GM23338 (cell line): ENCODE results near the gene HHIPL1. TPM values are rescaled to one million over a fixed set of nuclear protein-coding genes. Genes with fewer than 3 reads are reported as not detected.

ENCODE experiments used
- ATAC-seq: fragments of 200-7000 bp; cut with Tn5 transposase; 3 replicates; pipeline ENCODE4 v1.9.1; 2020
- DNase-seq: peaks from one replicate; pipeline ENCODE4 v3.0.0-alpha.2; 2015; ENCODE audit warnings: low spot score
- H2AFZ ChIP-seq: fragments of 200-600 bp; sonication (generic); 2 replicates; pipeline ENCODE4 v1.8.0; 2016; ENCODE audit warnings: antibody characterized with exemption, mild to moderate bottlenecking, moderate library complexity
- H3F3A ChIP-seq: fragments of 200-600 bp; sonication (generic); replicated peaks from 2 replicates; pipeline ENCODE4 v1.8.0; 2017; ENCODE audit warnings: antibody characterized with exemption, mixed run types, low read depth
- H3K27ac ChIP-seq: fragments of 200-600 bp; sonication (generic); 2 replicates; pipeline ENCODE4 v1.6.1; 2016; ENCODE audit warnings: low read depth
- H3K27me3 ChIP-seq: fragments of 200-600 bp; sonication (generic); 2 replicates; pipeline ENCODE4 v1.8.0; 2016; ENCODE audit warnings: mild to moderate bottlenecking, mixed run types, moderate library complexity; ENCODE audit not compliant: insufficient read depth
- H3K36me3 ChIP-seq: fragments of 200-600 bp; sonication (generic); 2 replicates; pipeline ENCODE4 v1.8.0; 2016; ENCODE audit warnings: mild to moderate bottlenecking; ENCODE audit not compliant: insufficient read depth
- H3K4me1 ChIP-seq: fragments of 200-600 bp; sonication (generic); 2 replicates; pipeline ENCODE4 v1.8.0; 2016; ENCODE audit warnings: mild to moderate bottlenecking, moderate library complexity; ENCODE audit not compliant: insufficient read depth
- H3K4me2 ChIP-seq: fragments of 200-600 bp; sonication (generic); 2 replicates; pipeline ENCODE4 v1.7.1; 2017; ENCODE audit warnings: mixed run types
- H3K4me3 ChIP-seq: fragments of 200-600 bp; sonication (generic); 2 replicates; pipeline ENCODE4 v1.6.1; 2016; ENCODE audit warnings: mixed run types
- H3K79me2 ChIP-seq: fragments of 200-600 bp; sonication (generic); replicated peaks from 2 replicates; pipeline ENCODE4 v1.8.0; 2017; ENCODE audit warnings: mild to moderate bottlenecking; ENCODE audit not compliant: insufficient read depth
- H3K9me2 ChIP-seq: fragments of 200-600 bp; sonication (generic); 2 replicates; pipeline ENCODE4 v1.8.0; 2017; ENCODE audit not compliant: insufficient read depth
- H4K20me1 ChIP-seq: fragments of 200-600 bp; sonication (generic); replicated peaks from 2 replicates; pipeline ENCODE4 v1.8.0; 2017; ENCODE audit warnings: mild to moderate bottlenecking; ENCODE audit not compliant: insufficient read depth
- H3K27ac Mint-ChIP-seq: 2 replicates; pipeline ENCODE4 v1.8.0; 2020; ENCODE audit warnings: inconsistent platforms, mild to moderate bottlenecking, moderate library complexity, mixed read lengths
- H3K27me3 Mint-ChIP-seq: 3 replicates; pipeline ENCODE4 v1.8.0; 2022; ENCODE audit warnings: low read depth, mild to moderate bottlenecking, moderate library complexity, mixed read lengths, inconsistent platforms; ENCODE audit not compliant: insufficient read depth, poor library complexity
- H3K36me3 Mint-ChIP-seq: 3 replicates; pipeline ENCODE4 v1.8.0; 2021; ENCODE audit warnings: low read depth, mild to moderate bottlenecking, inconsistent platforms, moderate library complexity, mixed read lengths
- H3K4me1 Mint-ChIP-seq: 3 replicates; pipeline ENCODE4 v1.8.0; 2020; ENCODE audit warnings: mild to moderate bottlenecking, inconsistent platforms, mixed read lengths
- H3K4me3 Mint-ChIP-seq: 3 replicates; pipeline ENCODE4 v1.8.0; 2021; ENCODE audit warnings: moderate library complexity, mild to moderate bottlenecking, inconsistent platforms, mixed read lengths
- H3K9me3 Mint-ChIP-seq: 3 replicates; pipeline ENCODE4 v1.8.0; 2020; ENCODE audit warnings: moderate library complexity, mild to moderate bottlenecking, inconsistent platforms, mixed read lengths
- CREB1 ChIP-seq: fragments of 250-450 bp; sonication (Bioruptor Pico); IDR thresholded peaks from 2 replicates; pipeline ENCODE4 v1.5.0; 2020; ENCODE audit warnings: low read depth, mild to moderate bottlenecking, moderate library complexity
- EZH2 ChIP-seq: fragments of 200-600 bp; sonication (generic); IDR thresholded peaks from one replicate; pipeline ENCODE4 v1.8.0; 2017; ENCODE audit warnings: antibody characterized with exemption, mild to moderate bottlenecking, low read depth; ENCODE audit not compliant: unreplicated experiment
- EZH2phosphoT487 ChIP-seq: fragments of 200-600 bp; sonication (generic); IDR thresholded peaks from one replicate; pipeline ENCODE4 v1.8.1; 2018; ENCODE audit warnings: antibody characterized with exemption; ENCODE audit not compliant: unreplicated experiment
- JUNB ChIP-seq: IDR thresholded peaks from one replicate; pipeline ENCODE4 v1.6.1; 2016; ENCODE audit warnings: antibody characterized with exemption; ENCODE audit not compliant: unreplicated experiment
- NANOG ChIP-seq: IDR thresholded peaks from 2 replicates; pipeline ENCODE4 v1.6.1; 2016; ENCODE audit warnings: antibody characterized with exemption, borderline replicate concordance
- POLR2AphosphoS5 ChIP-seq: IDR thresholded peaks from 2 replicates; pipeline ENCODE4 v1.6.1; 2016; ENCODE audit warnings: antibody characterized with exemption, low read depth
- ZNF114 ChIP-seq: fragments of 250-450 bp; sonication (Bioruptor Pico); IDR thresholded peaks from 2 replicates; pipeline ENCODE4 v1.5.0; 2020; ENCODE audit warnings: mild to moderate bottlenecking, moderate library complexity
- polyA plus RNA-seq: library from polyadenylated mRNA; unstranded; fragments of >200 nt; fragmentation: Nextera tagmentation; extraction: Ambion mirVana; gene quantifications from 2 replicates; pipeline ENCODE4 v1.2.1, GENCODE V29; 2016
- total RNA-seq: library from RNA; depleted of rRNA; stranded (reverse); fragments of >200 nt; shearing (Covaris generic); gene quantifications from 2 replicates; pipeline ENCODE4 v1.2.3, GENCODE V29; 2014
- TF ChIP-seq, protein P1 (sequence below): IDR thresholded peaks from one replicate; pipeline ENCODE4 v1.6.1; 2018; ENCODE audit warnings: antibody characterized with exemption; ENCODE audit not compliant: unreplicated experiment
- TF ChIP-seq, protein P2 (sequence below): IDR thresholded peaks from 2 replicates; pipeline ENCODE4 v1.6.1; 2016; ENCODE audit warnings: antibody characterized with exemption
- TF ChIP-seq, protein P3 (sequence below), 2 experiments: fragments of 200-600 bp in 1 of 2; sonication (generic) in 1 of 2; conservative IDR thresholded peaks; 2 replicates each; pipeline versions ENCODE4 v1.5.1 to v1.6.1; 2016 to 2017; ENCODE audit warnings: antibody characterized with exemption in 2 of 2, low read depth in 2 of 2, mild to moderate bottlenecking in 2 of 2, moderate library complexity in 1 of 2

HHIPL1 gene
- total and polyA plus RNA-seq, 2 experiments from 2014 or later: 1.9 to 2.0 TPM

DNA sequence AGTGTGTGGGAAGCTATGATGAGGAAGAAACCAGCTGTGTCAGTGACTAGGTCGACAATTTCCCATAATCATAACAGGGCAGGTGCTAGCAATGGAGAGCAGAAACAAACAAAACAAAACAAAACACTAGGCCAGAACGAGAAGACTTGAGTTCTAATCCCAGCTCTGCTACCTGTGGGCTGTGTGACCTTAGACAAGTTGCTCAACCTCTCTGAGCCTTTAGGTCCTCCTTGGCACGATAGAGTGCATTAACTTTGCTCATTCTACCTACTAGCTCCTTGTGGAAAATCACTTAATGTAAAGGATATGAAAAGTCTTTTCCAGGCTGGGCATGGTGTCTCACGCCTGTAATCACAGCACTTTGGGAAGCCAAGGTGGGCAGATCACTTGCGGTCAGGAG is 11.2 kb downstream of the HHIPL1 start (continued):
- TF ChIP-seq, protein P1, sequence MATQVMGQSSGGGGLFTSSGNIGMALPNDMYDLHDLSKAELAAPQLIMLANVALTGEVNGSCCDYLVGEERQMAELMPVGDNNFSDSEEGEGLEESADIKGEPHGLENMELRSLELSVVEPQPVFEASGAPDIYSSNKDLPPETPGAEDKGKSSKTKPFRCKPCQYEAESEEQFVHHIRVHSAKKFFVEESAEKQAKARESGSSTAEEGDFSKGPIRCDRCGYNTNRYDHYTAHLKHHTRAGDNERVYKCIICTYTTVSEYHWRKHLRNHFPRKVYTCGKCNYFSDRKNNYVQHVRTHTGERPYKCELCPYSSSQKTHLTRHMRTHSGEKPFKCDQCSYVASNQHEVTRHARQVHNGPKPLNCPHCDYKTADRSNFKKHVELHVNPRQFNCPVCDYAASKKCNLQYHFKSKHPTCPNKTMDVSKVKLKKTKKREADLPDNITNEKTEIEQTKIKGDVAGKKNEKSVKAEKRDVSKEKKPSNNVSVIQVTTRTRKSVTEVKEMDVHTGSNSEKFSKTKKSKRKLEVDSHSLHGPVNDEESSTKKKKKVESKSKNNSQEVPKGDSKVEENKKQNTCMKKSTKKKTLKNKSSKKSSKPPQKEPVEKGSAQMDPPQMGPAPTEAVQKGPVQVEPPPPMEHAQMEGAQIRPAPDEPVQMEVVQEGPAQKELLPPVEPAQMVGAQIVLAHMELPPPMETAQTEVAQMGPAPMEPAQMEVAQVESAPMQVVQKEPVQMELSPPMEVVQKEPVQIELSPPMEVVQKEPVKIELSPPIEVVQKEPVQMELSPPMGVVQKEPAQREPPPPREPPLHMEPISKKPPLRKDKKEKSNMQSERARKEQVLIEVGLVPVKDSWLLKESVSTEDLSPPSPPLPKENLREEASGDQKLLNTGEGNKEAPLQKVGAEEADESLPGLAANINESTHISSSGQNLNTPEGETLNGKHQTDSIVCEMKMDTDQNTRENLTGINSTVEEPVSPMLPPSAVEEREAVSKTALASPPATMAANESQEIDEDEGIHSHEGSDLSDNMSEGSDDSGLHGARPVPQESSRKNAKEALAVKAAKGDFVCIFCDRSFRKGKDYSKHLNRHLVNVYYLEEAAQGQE: no peak
- no peak for TF ChIP-seq ZNF114 (CRISPR knock-in tag)
- TF ChIP-seq NANOG: no peak

DNA sequence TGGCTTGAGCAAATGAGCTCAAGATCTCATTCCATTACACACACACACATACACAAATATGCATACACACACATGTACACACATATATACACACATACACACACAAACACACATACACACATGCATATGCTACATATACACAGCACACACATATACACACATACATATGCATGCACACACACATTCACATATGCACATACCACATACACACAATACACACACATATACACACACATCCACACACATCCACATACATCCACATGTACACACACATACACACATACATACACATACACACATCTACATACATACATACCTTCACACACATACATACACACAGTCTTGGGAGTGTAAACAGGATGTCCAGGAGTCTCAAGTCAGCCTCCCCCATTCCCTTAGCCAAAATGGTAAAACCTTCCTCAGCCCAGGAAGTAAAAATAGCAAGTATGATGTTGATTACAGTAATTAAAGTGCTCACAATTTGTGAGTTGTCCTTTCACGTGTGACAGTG is 12.8 kb downstream of the HHIPL1 start:
- Histone ChIP-seq H3K4me1 (peaks cover 18% of the 10 kb centered on the region), H2AFZ (no peak overlapping the region), H3K4me3 (no peak overlapping the region), H3K27ac (no peak overlapping the region), H3K36me3 (no peaks in the 10 kb centered on the region), H3K27me3 (peaks cover 37% of the 10 kb centered on the region), H3K79me2 (no peaks in the 10 kb centered on the region), H3K4me2 (no peak overlapping the region), H3K9me2 (no peaks in the 10 kb centered on the region), H3F3A (peaks cover 9% of the 10 kb centered on the region; the same call in 1 of the 2 replicates), H4K20me1 (no peaks in the 10 kb centered on the region; the same call in 1 of the 2 replicates)
- Mint-ChIP-seq H3K36me3 (peaks cover 6% of the 10 kb centered on the region; the same call in 1 of the 3 replicates), H3K27ac (no peak overlapping the region), H3K27me3 (peaks cover 34% of the 10 kb centered on the region), H3K4me3 (no peak overlapping the region), H3K9me3 (no peaks in the 10 kb centered on the region), H3K4me1 (peaks cover 19% of the 10 kb centered on the region)
- DNase-seq: no peak
- ATAC-seq: no peak
- TF ChIP-seq, protein P2, sequence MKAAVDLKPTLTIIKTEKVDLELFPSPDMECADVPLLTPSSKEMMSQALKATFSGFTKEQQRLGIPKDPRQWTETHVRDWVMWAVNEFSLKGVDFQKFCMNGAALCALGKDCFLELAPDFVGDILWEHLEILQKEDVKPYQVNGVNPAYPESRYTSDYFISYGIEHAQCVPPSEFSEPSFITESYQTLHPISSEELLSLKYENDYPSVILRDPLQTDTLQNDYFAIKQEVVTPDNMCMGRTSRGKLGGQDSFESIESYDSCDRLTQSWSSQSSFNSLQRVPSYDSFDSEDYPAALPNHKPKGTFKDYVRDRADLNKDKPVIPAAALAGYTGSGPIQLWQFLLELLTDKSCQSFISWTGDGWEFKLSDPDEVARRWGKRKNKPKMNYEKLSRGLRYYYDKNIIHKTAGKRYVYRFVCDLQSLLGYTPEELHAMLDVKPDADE: no peak
- TF ChIP-seq ZNF114 (CRISPR knock-in tag) (no peak), CREB1 (CRISPR knock-in tag) (no peak), EZH2phosphoT487 (no peak), EZH2 (no peak), POLR2AphosphoS5 (no peak), JUNB (no peak), NANOG (no peak)
- TF ChIP-seq, protein P3, sequence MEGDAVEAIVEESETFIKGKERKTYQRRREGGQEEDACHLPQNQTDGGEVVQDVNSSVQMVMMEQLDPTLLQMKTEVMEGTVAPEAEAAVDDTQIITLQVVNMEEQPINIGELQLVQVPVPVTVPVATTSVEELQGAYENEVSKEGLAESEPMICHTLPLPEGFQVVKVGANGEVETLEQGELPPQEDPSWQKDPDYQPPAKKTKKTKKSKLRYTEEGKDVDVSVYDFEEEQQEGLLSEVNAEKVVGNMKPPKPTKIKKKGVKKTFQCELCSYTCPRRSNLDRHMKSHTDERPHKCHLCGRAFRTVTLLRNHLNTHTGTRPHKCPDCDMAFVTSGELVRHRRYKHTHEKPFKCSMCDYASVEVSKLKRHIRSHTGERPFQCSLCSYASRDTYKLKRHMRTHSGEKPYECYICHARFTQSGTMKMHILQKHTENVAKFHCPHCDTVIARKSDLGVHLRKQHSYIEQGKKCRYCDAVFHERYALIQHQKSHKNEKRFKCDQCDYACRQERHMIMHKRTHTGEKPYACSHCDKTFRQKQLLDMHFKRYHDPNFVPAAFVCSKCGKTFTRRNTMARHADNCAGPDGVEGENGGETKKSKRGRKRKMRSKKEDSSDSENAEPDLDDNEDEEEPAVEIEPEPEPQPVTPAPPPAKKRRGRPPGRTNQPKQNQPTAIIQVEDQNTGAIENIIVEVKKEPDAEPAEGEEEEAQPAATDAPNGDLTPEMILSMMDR (conservative IDR thresholded peaks at IDR 0.05; ENCODE audit: low read depth in 2 of 2): no peak
- TF ChIP-seq, protein P1: no peak
